PC-3 (cell line): ENCODE results near the gene FRK. TPM values are rescaled to one million over a fixed set of nuclear protein-coding genes. Genes with fewer than 3 reads are reported as not detected.

Experiments
- ATAC-seq: fragments of 200-7000 bp; cut with Tn5 transposase; 2 replicates; pipeline ENCODE4 v1.9.1; 2020; ENCODE audit warnings: mild to moderate bottlenecking, moderate library complexity
- BruUV-seq: library from RNA; stranded (reverse); fragments of 400-500 nt; replicated peaks from 2 replicates; lab custom pipeline; 2021; lab: Mats Ljungman, UMichigan
- CTCF ChIA-PET: fragments of 300-600 bp; sonication (Branson Sonifier 250); formaldehyde crosslinking; loops from one replicate; lab custom pipeline; 2022; ENCODE audit warnings: antibody characterized with exemption; lab: Charles Lee
- POLR2A ChIA-PET: fragments of 300-600 bp; sonication (Branson Sonifier 250); formaldehyde crosslinking; loops from one replicate; lab custom pipeline; 2022; ENCODE audit warnings: antibody characterized with exemption; ENCODE audit not compliant: unreplicated experiment; lab: Charles Lee
- DNase-seq: peaks from one replicate; pipeline ENCODE4 v3.0.0-alpha.2; 2015
- H2AFZ ChIP-seq: fragments of 300-600 bp; sonication (generic); 2 replicates; pipeline ENCODE4 v1.6.0; 2016; ENCODE audit warnings: antibody characterized with exemption, low read length
- H3F3A ChIP-seq: fragments of 300-600 bp; sonication (generic); one replicate; pipeline ENCODE4 v1.6.0; 2017; ENCODE audit warnings: antibody characterized with exemption, low read length, control low read depth, mild to moderate bottlenecking; ENCODE audit not compliant: unreplicated experiment
- H3K27ac ChIP-seq: fragments of 300-600 bp; sonication (generic); 2 replicates; pipeline ENCODE4 v1.5.1; 2016; ENCODE audit warnings: mild to moderate bottlenecking, low read length
- H3K27me3 ChIP-seq: fragments of 300-600 bp; sonication (generic); 2 replicates; pipeline ENCODE4 v1.6.1; 2016; ENCODE audit warnings: low read length, mixed read lengths
- H3K36me3 ChIP-seq: fragments of 300-600 bp; sonication (generic); 2 replicates; pipeline ENCODE4 v1.6.1; 2016; ENCODE audit warnings: low read depth, mixed run types, low read length, mixed read lengths
- H3K4me1 ChIP-seq: fragments of 300-600 bp; sonication (generic); 2 replicates; pipeline ENCODE4 v1.5.1; 2016; ENCODE audit warnings: low read length; ENCODE audit not compliant: insufficient read depth
- H3K4me2 ChIP-seq: fragments of 300-600 bp; sonication (generic); 2 replicates; pipeline ENCODE4 v1.6.0; 2016; ENCODE audit warnings: low read length
- H3K4me3 ChIP-seq: fragments of 300-600 bp; sonication (generic); 2 replicates; pipeline ENCODE4 v1.5.1; 2016; ENCODE audit warnings: mild to moderate bottlenecking, low read length, mixed read lengths
- H3K79me2 ChIP-seq: fragments of 300-600 bp; sonication (generic); 2 replicates; pipeline ENCODE4 v1.6.1; 2017; ENCODE audit warnings: low read length, mixed read lengths
- H3K9ac ChIP-seq: fragments of 300-600 bp; sonication (generic); 2 replicates; pipeline ENCODE4 v1.6.0; 2016; ENCODE audit warnings: mild to moderate bottlenecking, low read length
- H3K9me2 ChIP-seq: fragments of 300-600 bp; sonication (generic); replicated peaks from 2 replicates; pipeline ENCODE4 v1.6.1; 2016; ENCODE audit warnings: mixed run types, low read length, mixed read lengths
- H3K9me3 ChIP-seq: fragments of 300-600 bp; sonication (generic); 2 replicates; pipeline ENCODE4 v1.6.1; 2016; ENCODE audit warnings: low read length, mixed read lengths
- H4K20me1 ChIP-seq: fragments of 300-600 bp; sonication (generic); 2 replicates; pipeline ENCODE4 v1.6.1; 2016; ENCODE audit warnings: low read length, mixed read lengths
- CTCF ChIP-seq: fragments of 300-600 bp; sonication (generic); conservative IDR thresholded peaks from 2 replicates; pipeline ENCODE4 v1.5.1; 2017; ENCODE audit warnings: antibody characterized with exemption, low read depth, mild to moderate bottlenecking, low read length
- EZH2 ChIP-seq: fragments of 300-600 bp; sonication (generic); IDR thresholded peaks from one replicate; pipeline ENCODE4 v1.6.1; 2017; ENCODE audit warnings: antibody characterized with exemption, mild to moderate bottlenecking, low read length; ENCODE audit not compliant: unreplicated experiment
- EZH2phosphoT487 ChIP-seq: fragments of 300-600 bp; sonication (generic); IDR thresholded peaks from 2 replicates; pipeline ENCODE4 v1.6.1; 2018; ENCODE audit warnings: mild to moderate bottlenecking, antibody characterized with exemption, low read length, borderline replicate concordance
- intact Hi-C: fragments of 100-400 bp; cut with micrococcal nuclease; formaldehyde crosslinking; loops from 2 replicates; pipeline ENCODE4 v1.9.0; 2023
- total RNA-seq: library from RNA; depleted of rRNA; stranded (reverse); fragments of >200 nt; gene quantifications from 2 replicates; pipeline ENCODE4 v1.2.3, GENCODE V29; 2014

FRK gene
- total RNA-seq, 1 experiment from 2014 or later, result 0.66 TPM

- Histone ChIP-seq H4K20me1 (no peaks in the 10 kb centered on the region), H3K27ac (no peak overlapping the region), H2AFZ (no peak overlapping the region), H3K4me2 (no peak overlapping the region), H3K4me3 (no peak overlapping the region), H3K36me3 (no peaks in the 10 kb centered on the region), H3K27me3 (no peaks in the 10 kb centered on the region), H3K4me1 (peaks cover 35% of the 10 kb centered on the region), H3K9ac (no peak overlapping the region), H3K9me3 (no peaks in the 10 kb centered on the region), H3F3A (no peaks in the 10 kb centered on the region), H3K9me2 (no peaks in the 10 kb centered on the region), H3K79me2 (no peaks in the 10 kb centered on the region)
- CTCF ChIA-PET, result no interaction called here
- POLR2A ChIA-PET, result no interaction called here
- ATAC-seq, result peak; percentile 29; the same call in 1 of the 2 replicates
- no peak for DNase-seq
- intact Hi-C loops, result no loop called here
- no TSS peak for BruUV-seq
- TF ChIP-seq EZH2phosphoT487, result no peak
- no peak for TF ChIP-seq EZH2
- no peak for TF ChIP-seq CTCF
Observed at GRCh38 chr6:116017546-116018295, 43.0 kb downstream of the FRK start.

GRCh38 chr6:116016846-116017545, 43.7 kb downstream of the FRK start:
- ATAC-seq (peak; percentile 65), DNase-seq (peak; percentile 38)
- H3K36me3 ChIP-seq, result no peaks in the 10 kb centered on the region
- H3K9ac ChIP-seq, result no peak overlapping the region
- H3K4me3 ChIP-seq, result no peak overlapping the region
- intact Hi-C loops, result no loop called here
- no peaks in the 10 kb centered on the region for H3K27me3 ChIP-seq
- TF ChIP-seq EZH2phosphoT487, result no peak
- TF ChIP-seq EZH2, result no peak
- TF ChIP-seq CTCF, result no peak
- H4K20me1 ChIP-seq, result no peaks in the 10 kb centered on the region
- H3F3A ChIP-seq, result no peaks in the 10 kb centered on the region
- H3K9me3 ChIP-seq, result no peaks in the 10 kb centered on the region
- no peaks in the 10 kb centered on the region for H3K9me2 ChIP-seq
- H3K79me2 ChIP-seq, result no peaks in the 10 kb centered on the region
- POLR2A ChIA-PET, result no interaction called here
- H2AFZ ChIP-seq, result no peak overlapping the region
- BruUV-seq, result no TSS peak
- peaks cover 39% of the 10 kb centered on the region for H3K4me1 ChIP-seq
- H3K4me2 ChIP-seq, result peak overlapping the region; percentile 36
- no peak overlapping the region for H3K27ac ChIP-seq
- CTCF ChIA-PET, result no interaction called here

GRCh38 chr6:116015983-116016382, 44.7 kb downstream of the FRK start:
- intact Hi-C loops, result no loop called here
- no TSS peak for BruUV-seq
- Histone ChIP-seq H3K36me3 (no peaks in the 10 kb centered on the region), H3K4me1 (peaks cover 49% of the 10 kb centered on the region), H3K9me3 (no peaks in the 10 kb centered on the region), H4K20me1 (no peaks in the 10 kb centered on the region), H3K9me2 (no peaks in the 10 kb centered on the region), H3K9ac (no peak overlapping the region), H3K4me2 (no peak overlapping the region), H3K27ac (no peak overlapping the region), H3K27me3 (no peaks in the 10 kb centered on the region), H3K79me2 (no peaks in the 10 kb centered on the region), H2AFZ (no peak overlapping the region), H3F3A (no peaks in the 10 kb centered on the region), H3K4me3 (no peak overlapping the region)
- TF ChIP-seq EZH2phosphoT487 (no peak), EZH2 (no peak), CTCF (no peak)
- ChIA-PET POLR2A (no interaction called here), CTCF (no interaction called here)
- no peak for ATAC-seq
- DNase-seq, result no peak
